GM18517 (cell line): Measurements from ENCODE around the gene OR4C46.
"Not testable (repeated sequence)": the region's sequence is repeated elsewhere in the genome, so short reads cannot be mapped to it uniquely, and the experiment has no call there.

Experiments used
- ATAC-seq: cut with Tn5 transposase; IDR thresholded peaks from one replicate; pipeline ENCODE4 v1.9.1; 2021; ENCODE audit warnings: mild to moderate bottlenecking, moderate library complexity; ENCODE audit not compliant: unreplicated experiment

The OR4C46 gene

DNA sequence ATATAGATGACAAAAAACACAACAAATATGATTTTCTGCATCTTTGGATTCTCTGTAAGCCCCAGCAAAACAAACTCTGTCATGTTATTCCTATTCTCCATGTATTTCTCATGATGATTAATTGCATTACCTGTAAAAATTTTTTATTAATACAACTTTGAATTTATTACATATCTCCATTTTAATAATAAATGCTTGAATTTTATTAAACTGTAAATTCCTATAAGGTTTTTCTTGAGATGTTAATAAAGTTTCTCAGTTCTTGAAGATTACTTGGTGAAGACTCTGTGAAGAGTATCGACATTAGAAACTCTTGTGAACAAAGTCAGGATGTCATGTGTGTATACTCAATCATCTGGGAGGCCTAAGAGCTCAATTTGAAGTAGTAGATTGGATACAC, at the start of gene OR4C46:
OR4C46 (minus strand) TSS at position 101 of the 400 bp plus-strand sequence; CDS start at position 101, 0 bp downstream.
- no peak for ATAC-seq

- not testable (repeated sequence) for ATAC-seq
These were observed 41.8 kb upstream of the OR4C46 start for GRCh38 chr11:54645606-54646005.

DNA sequence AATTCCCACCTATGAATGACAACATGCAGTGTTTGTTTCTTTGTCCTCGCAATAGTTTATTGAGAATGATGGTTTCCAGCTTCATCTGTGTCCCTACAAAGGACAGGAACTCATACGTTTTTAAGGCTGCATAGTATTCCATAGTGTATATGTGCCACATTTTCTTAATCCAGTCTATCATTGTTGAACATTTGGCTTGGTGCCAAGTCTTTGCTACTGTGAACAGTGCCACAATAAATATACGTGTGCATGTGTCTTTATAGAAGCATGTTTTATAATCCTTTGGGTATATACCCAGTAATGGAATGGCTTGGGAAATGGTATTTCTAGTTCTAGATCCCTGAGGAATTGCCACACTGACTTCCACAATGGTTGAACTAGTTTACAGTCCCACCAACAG, 42.4 kb downstream of the OR4C46 start:
- not testable (repeated sequence) for ATAC-seq

- ATAC-seq = no peak
These were observed 44.9 kb downstream of the OR4C46 start for GRCh38 chr11:54558919-54559318.

DNA sequence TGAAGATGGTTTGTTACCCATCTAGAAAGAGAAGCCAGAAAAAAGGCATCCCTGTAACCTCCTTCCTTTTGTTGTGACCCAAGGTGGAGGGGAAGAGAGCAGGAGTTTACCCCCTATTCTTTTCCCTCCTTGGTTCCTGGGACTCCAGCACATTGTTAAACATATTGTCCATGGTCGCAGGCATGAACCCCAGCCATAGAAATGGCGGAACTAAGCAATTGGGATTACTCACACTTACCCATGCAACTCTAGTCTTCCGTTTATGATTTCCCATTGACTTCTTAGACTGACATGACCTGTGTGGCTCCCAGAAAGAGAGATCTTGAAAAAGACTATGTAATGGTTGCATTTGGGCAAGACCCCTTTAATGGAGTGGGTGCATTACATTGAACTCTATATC, 45.4 kb downstream of the OR4C46 start:
- ATAC-seq = no peak
